Thyroid gland (tissue), 4 donors: ENCODE data around the gene SLC24A4.

Source experiments
- CTCF ChIP-seq, 6 experiments: fragments of 200-600 bp in 3 of 6; fragments of 450-650 bp in 3 of 6; sonication (generic) in 3 of 6; IDR thresholded peaks; one replicate each; pipeline ENCODE4 v1.5.1; 2016 to 2019; ENCODE audit warnings: antibody characterized with exemption in 6 of 6, mild to moderate bottlenecking in 2 of 6, inconsistent platforms in 1 of 6, moderate library complexity in 1 of 6
- POLR2A ChIP-seq, 2 donors: fragments of 450-650 bp; IDR thresholded peaks; one replicate each; pipeline ENCODE4 v1.6.1; 2017; ENCODE audit warnings: antibody characterized with exemption in 2 of 2, mild to moderate bottlenecking in 2 of 2, moderate library complexity in 1 of 2

GRCh38 chr14:92546347-92547053 is 223.5 kb downstream of the SLC24A4 start:
- TF ChIP-seq CTCF (IDR thresholded peaks at IDR 0.05), result no peak
- TF ChIP-seq POLR2A (IDR thresholded peaks at IDR 0.05), result no peak
